ENCODE results near the gene OTOP3.

GRCh38 chr17:74920642-74921025 is 15.1 kb upstream of the OTOP3 start:
- TF ChIP-seq EZH2 (IDR thresholded peaks at IDR 0.05; ENCODE audit: low read depth), result no peak
- TF ChIP-seq, protein P1, sequence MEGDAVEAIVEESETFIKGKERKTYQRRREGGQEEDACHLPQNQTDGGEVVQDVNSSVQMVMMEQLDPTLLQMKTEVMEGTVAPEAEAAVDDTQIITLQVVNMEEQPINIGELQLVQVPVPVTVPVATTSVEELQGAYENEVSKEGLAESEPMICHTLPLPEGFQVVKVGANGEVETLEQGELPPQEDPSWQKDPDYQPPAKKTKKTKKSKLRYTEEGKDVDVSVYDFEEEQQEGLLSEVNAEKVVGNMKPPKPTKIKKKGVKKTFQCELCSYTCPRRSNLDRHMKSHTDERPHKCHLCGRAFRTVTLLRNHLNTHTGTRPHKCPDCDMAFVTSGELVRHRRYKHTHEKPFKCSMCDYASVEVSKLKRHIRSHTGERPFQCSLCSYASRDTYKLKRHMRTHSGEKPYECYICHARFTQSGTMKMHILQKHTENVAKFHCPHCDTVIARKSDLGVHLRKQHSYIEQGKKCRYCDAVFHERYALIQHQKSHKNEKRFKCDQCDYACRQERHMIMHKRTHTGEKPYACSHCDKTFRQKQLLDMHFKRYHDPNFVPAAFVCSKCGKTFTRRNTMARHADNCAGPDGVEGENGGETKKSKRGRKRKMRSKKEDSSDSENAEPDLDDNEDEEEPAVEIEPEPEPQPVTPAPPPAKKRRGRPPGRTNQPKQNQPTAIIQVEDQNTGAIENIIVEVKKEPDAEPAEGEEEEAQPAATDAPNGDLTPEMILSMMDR (conservative IDR thresholded peaks at IDR 0.05), result no peak
